Smooth muscle cell (in vitro differentiated cells): ENCODE data around the gene KIAA0753. TPM values are rescaled to one million over a fixed set of nuclear protein-coding genes. Genes with fewer than 3 reads are reported as not detected.

ENCODE experiments used
- DNase-seq: peaks from one replicate; lab custom pipeline; 2025; ENCODE audit not compliant: unreplicated experiment; lab: John Stamatoyannopoulos, UW
- H2AFZ ChIP-seq: fragments of 200-600 bp; sonication (generic); 2 replicates; pipeline ENCODE4 v1.6.0; 2016; ENCODE audit warnings: antibody characterized with exemption, low read depth, mild to moderate bottlenecking
- H3F3A ChIP-seq: fragments of 200-600 bp; sonication (generic); 2 replicates; pipeline ENCODE4 v1.6.0; 2017; ENCODE audit warnings: antibody characterized with exemption, low read depth
- H3K27ac ChIP-seq: fragments of 200-600 bp; sonication (generic); 2 replicates; pipeline ENCODE4 v1.5.1; 2016; ENCODE audit warnings: low read depth, mild to moderate bottlenecking
- H3K27me3 ChIP-seq: fragments of 200-600 bp; sonication (generic); 2 replicates; pipeline ENCODE4 v1.6.1; 2016; ENCODE audit warnings: low read depth, mild to moderate bottlenecking
- H3K36me3 ChIP-seq: fragments of 200-600 bp; sonication (generic); 2 replicates; pipeline ENCODE4 v1.5.1; 2016; ENCODE audit warnings: low read depth
- H3K4me1 ChIP-seq: fragments of 200-600 bp; sonication (generic); 2 replicates; pipeline ENCODE4 v1.5.1; 2016; ENCODE audit warnings: low read depth
- H3K4me2 ChIP-seq: fragments of 200-600 bp; sonication (generic); 2 replicates; pipeline ENCODE4 v1.6.0; 2016; ENCODE audit warnings: mild to moderate bottlenecking
- H3K4me3 ChIP-seq: fragments of 200-600 bp; sonication (generic); 2 replicates; pipeline ENCODE4 v1.5.1; 2016; ENCODE audit warnings: mild to moderate bottlenecking
- H3K79me2 ChIP-seq: fragments of 200-600 bp; sonication (generic); 2 replicates; pipeline ENCODE4 v1.6.0; 2016; ENCODE audit warnings: low read depth, mild to moderate bottlenecking
- H3K9ac ChIP-seq: fragments of 200-600 bp; sonication (generic); 2 replicates; pipeline ENCODE4 v1.6.0; 2016; ENCODE audit warnings: low read depth
- H3K9me3 ChIP-seq: fragments of 200-600 bp; sonication (generic); replicated peaks from 2 replicates; pipeline ENCODE4 v1.5.1; 2016; ENCODE audit warnings: low read depth
- H4K20me1 ChIP-seq: fragments of 200-600 bp; sonication (generic); 2 replicates; pipeline ENCODE4 v1.6.0; 2016; ENCODE audit warnings: low read depth
- WGBS: methylation state at CpG from one replicate; pipeline ENCODE4 v1.1.7; 2016; ENCODE audit warnings: low lambda C conversion rate; 5-methylcytosine and 5-hydroxymethylcytosine counted together
- polyA plus RNA-seq: library from polyadenylated mRNA; unstranded; fragments of >200 nt; fragmentation: Nextera tagmentation; extraction: Ambion mirVana; gene quantifications from 2 replicates; pipeline ENCODE4 v1.2.1, GENCODE V29; 2016
- total RNA-seq: library from RNA; depleted of rRNA; stranded (reverse); fragments of >200 nt; gene quantifications from 2 replicates; pipeline ENCODE4 v1.2.3, GENCODE V29; 2014
- TF ChIP-seq, protein P1 (sequence below): fragments of 200-600 bp; sonication (generic); IDR thresholded peaks from 2 replicates; pipeline ENCODE4 v1.5.1; 2017; ENCODE audit warnings: borderline replicate concordance, mild to moderate bottlenecking, antibody characterized with exemption; ENCODE audit not compliant: insufficient read depth, poor library complexity, severe bottlenecking

KIAA0753 gene
- total and polyA plus RNA-seq, 2 experiments from 2014 or later, result 4.9 to 15.0 TPM

DNA sequence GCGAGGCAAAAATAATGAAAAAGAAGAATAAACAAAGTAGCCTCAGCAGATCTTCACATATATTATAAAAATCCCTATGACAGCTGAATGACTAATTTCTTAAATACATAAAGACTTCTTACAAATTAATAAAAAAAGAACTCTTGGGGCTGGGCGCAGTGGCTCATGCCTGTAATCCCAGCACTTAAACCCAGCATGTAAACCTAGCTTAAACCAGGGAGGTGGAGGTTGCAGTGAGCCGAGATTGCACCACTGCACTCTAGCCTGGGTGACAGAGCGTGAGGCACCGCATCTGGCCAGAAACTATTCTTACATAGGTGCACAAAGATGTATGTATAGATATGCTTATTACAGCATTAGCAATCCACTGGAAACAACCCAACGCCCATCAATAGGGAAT lies 38.7 kb upstream of the KIAA0753 start:
- Histone ChIP-seq H3K9ac (no peak overlapping the region), H3K27me3 (peaks cover 16% of the 10 kb centered on the region), H3K4me2 (no peak overlapping the region), H3K4me3 (no peak overlapping the region), H3K36me3 (no peaks in the 10 kb centered on the region), H3K9me3 (no peaks in the 10 kb centered on the region), H4K20me1 (no peaks in the 10 kb centered on the region), H3K4me1 (no peaks in the 10 kb centered on the region), H3K79me2 (no peaks in the 10 kb centered on the region), H3F3A (no peaks in the 10 kb centered on the region), H3K27ac (no peak overlapping the region), H2AFZ (no peak overlapping the region)
- no peak for DNase-seq
- WGBS, result 82% methylated on average over 6 of the region's 6 CpGs
- TF ChIP-seq, protein P1, sequence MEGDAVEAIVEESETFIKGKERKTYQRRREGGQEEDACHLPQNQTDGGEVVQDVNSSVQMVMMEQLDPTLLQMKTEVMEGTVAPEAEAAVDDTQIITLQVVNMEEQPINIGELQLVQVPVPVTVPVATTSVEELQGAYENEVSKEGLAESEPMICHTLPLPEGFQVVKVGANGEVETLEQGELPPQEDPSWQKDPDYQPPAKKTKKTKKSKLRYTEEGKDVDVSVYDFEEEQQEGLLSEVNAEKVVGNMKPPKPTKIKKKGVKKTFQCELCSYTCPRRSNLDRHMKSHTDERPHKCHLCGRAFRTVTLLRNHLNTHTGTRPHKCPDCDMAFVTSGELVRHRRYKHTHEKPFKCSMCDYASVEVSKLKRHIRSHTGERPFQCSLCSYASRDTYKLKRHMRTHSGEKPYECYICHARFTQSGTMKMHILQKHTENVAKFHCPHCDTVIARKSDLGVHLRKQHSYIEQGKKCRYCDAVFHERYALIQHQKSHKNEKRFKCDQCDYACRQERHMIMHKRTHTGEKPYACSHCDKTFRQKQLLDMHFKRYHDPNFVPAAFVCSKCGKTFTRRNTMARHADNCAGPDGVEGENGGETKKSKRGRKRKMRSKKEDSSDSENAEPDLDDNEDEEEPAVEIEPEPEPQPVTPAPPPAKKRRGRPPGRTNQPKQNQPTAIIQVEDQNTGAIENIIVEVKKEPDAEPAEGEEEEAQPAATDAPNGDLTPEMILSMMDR, result no peak

DNA sequence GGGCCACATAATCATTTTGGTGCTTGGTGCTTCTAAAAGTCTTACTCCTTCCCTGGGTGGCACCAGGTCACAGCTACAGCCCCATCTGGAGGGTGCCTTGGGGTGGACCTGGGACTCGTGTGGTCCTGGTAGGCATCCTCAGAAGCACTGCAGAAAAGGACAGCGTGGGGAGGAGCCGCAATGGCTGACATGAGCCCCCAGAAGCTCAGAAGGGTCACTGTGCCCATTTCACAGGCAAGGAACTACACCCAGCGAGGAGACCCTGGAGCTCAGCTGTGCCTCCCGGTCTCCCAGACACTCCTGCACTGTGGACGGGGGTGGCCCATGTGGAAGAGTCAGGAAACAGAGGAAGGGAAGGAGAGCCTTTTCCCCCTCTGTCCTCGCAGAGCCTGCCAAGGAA lies 37.4 kb upstream of the KIAA0753 start:
- 94% methylated on average over 6 of the region's 7 CpGs for WGBS
- TF ChIP-seq, protein P1, result no peak

DNA sequence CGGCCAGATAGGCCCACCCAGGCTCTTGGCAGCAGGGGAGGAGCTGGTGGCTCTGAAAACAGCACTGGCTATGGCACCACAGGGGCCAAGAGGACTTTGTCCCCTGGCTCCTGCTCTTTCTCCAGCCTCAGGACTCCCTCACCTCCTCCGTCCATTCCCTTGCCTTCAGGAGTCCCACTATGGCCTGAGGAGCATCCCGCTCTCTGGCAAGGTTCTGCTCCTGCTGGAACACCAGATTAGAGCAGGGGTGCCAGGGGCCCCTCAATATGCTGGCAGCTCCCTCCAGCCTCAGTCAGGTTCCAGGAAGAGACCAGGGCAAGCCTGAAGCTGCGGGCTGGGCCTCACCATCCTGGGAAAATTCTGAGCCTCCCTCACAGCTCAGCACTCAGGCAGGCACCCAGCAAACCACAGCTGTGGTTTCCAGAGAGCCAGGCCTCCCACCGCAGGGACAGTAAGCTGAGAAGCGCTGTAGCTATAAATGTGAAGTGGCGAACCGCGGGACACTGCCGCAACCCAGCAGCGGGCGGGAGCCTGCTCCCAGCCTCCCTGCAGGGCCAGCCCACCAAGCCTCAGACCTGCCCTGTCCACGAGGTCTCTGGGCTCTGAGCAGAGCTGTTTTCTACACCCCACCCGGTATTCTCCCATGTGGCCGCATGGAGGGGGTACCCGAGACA lies 36.8 kb upstream of the KIAA0753 start:
- Histone ChIP-seq H3K27me3 (peaks cover 16% of the 10 kb centered on the region), H3K4me1 (no peaks in the 10 kb centered on the region), H3K9me3 (no peaks in the 10 kb centered on the region), H3K36me3 (no peaks in the 10 kb centered on the region), H3K4me2 (peak overlapping the region; percentile 59), H2AFZ (no peak overlapping the region), H3K27ac (no peak overlapping the region), H3K4me3 (no peak overlapping the region), H4K20me1 (no peaks in the 10 kb centered on the region), H3K9ac (no peak overlapping the region), H3K79me2 (no peaks in the 10 kb centered on the region), H3F3A (no peaks in the 10 kb centered on the region)
- DNase-seq, result no peak
- TF ChIP-seq, protein P1, result no peak
- WGBS, result 61% methylated on average over 16 of the region's 16 CpGs

More for the DNA sequence above, 37.4 kb upstream of the KIAA0753 start:
- H4K20me1 ChIP-seq, result no peaks in the 10 kb centered on the region
- no peak overlapping the region for H3K4me2 ChIP-seq
- H3K9ac ChIP-seq, result no peak overlapping the region
- no peaks in the 10 kb centered on the region for H3K79me2 ChIP-seq
- no peak for DNase-seq
- H3K4me1 ChIP-seq, result no peaks in the 10 kb centered on the region
- H3K36me3 ChIP-seq, result no peaks in the 10 kb centered on the region
- H3K4me3 ChIP-seq, result no peak overlapping the region
- H2AFZ ChIP-seq, result no peak overlapping the region
- no peaks in the 10 kb centered on the region for H3K9me3 ChIP-seq
- H3K27ac ChIP-seq, result no peak overlapping the region
- peaks cover 16% of the 10 kb centered on the region for H3K27me3 ChIP-seq
- H3F3A ChIP-seq, result no peaks in the 10 kb centered on the region

DNA sequence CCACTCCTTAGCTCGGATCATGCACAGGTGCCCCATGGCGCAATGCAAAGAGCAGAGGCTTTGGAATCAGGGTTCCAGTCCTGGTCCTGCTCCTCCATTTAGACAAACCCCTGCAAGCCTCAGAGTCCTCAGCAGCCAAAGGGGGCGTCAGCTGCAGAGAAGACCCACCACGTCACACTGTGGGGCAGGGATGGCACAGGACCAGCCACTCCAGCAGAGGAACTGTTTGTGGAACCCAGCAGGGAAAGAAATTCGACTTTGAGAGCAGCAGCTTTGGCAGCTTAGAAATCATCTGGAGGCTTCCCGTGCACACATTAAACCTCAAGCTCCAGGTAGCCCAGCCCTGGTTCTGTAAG lies 36.3 kb upstream of the KIAA0753 start:
- no peaks in the 10 kb centered on the region for H3K4me1 ChIP-seq
- WGBS, result 81% methylated on average over 6 of the region's 6 CpGs

More for the DNA sequence above, 36.3 kb upstream of the KIAA0753 start:
- Histone ChIP-seq H3K27ac (no peak overlapping the region), H3K79me2 (no peaks in the 10 kb centered on the region), H3K9me3 (no peaks in the 10 kb centered on the region), H4K20me1 (no peaks in the 10 kb centered on the region), H3K27me3 (peaks cover 16% of the 10 kb centered on the region), H2AFZ (no peak overlapping the region), H3K4me3 (no peak overlapping the region), H3K4me2 (peak overlapping the region; percentile 59), H3K36me3 (no peaks in the 10 kb centered on the region), H3F3A (no peaks in the 10 kb centered on the region), H3K9ac (no peak overlapping the region)
- TF ChIP-seq, protein P1, result no peak
- no peak for DNase-seq
